KMS-11 (cell line): Measurements from ENCODE around the gene RNF150.
"Not testable (repeated sequence)": the region's sequence is repeated elsewhere in the genome, so short reads cannot be mapped to it uniquely, and the experiment has no call there.

Experiments
- H2AFZ ChIP-seq: fragments of 200-600 bp; sonication (generic); 2 replicates; pipeline ENCODE4 v1.6.1; 2016; ENCODE audit warnings: antibody characterized with exemption, mixed run types, low read depth
- H3K27ac ChIP-seq: fragments of 200-600 bp; sonication (generic); 2 replicates; pipeline ENCODE4 v1.6.1; 2016; ENCODE audit warnings: mild to moderate bottlenecking, mixed run types
- H3K27me3 ChIP-seq: fragments of 200-600 bp; sonication (generic); 2 replicates; pipeline ENCODE4 v1.6.1; 2017; ENCODE audit warnings: mild to moderate bottlenecking, low read depth, mixed run types, moderate library complexity; ENCODE audit not compliant: insufficient read depth
- H3K36me3 ChIP-seq: fragments of 200-600 bp; sonication (generic); 2 replicates; pipeline ENCODE4 v1.6.1; 2017; ENCODE audit warnings: mild to moderate bottlenecking, mixed run types; ENCODE audit not compliant: insufficient read depth
- H3K4me1 ChIP-seq: fragments of 200-600 bp; sonication (generic); 2 replicates; pipeline ENCODE4 v1.6.1; 2016; ENCODE audit warnings: mild to moderate bottlenecking, low read depth, mixed run types; ENCODE audit not compliant: poor library complexity, severe bottlenecking
- H3K4me2 ChIP-seq: fragments of 200-600 bp; sonication (generic); 2 replicates; pipeline ENCODE4 v1.7.0; 2016; ENCODE audit warnings: mild to moderate bottlenecking, mixed run types
- H3K4me3 ChIP-seq: fragments of 200-600 bp; sonication (generic); IDR thresholded peaks from 2 replicates; pipeline ENCODE4 v1.6.1; 2017; ENCODE audit warnings: low read depth, low read length, mixed read lengths; ENCODE audit not compliant: insufficient read depth
- H3K79me2 ChIP-seq: fragments of 200-600 bp; sonication (generic); 2 replicates; pipeline ENCODE4 v1.6.1; 2016; ENCODE audit warnings: low read depth, mixed run types; ENCODE audit not compliant: insufficient read depth
- H3K9ac ChIP-seq: fragments of 200-600 bp; sonication (generic); 2 replicates; pipeline ENCODE4 v1.6.1; 2016; ENCODE audit warnings: mild to moderate bottlenecking, mixed run types
- H4K20me1 ChIP-seq: fragments of 200-600 bp; sonication (generic); 2 replicates; pipeline ENCODE4 v1.6.1; 2016; ENCODE audit warnings: mild to moderate bottlenecking, mixed run types; ENCODE audit not compliant: insufficient read depth
- TF ChIP-seq, protein P1 (sequence below): fragments of 200-600 bp; sonication (generic); conservative IDR thresholded peaks from 2 replicates; pipeline ENCODE4 v1.6.1; 2017; ENCODE audit warnings: low read depth, mild to moderate bottlenecking, antibody characterized with exemption, low read length, moderate library complexity, mixed read lengths

Gene RNF150

GRCh38 chr4:141058591-141059512 is 74.4 kb downstream of the RNF150 start:
- H2AFZ ChIP-seq = no peak overlapping the region
- TF ChIP-seq, protein P1, sequence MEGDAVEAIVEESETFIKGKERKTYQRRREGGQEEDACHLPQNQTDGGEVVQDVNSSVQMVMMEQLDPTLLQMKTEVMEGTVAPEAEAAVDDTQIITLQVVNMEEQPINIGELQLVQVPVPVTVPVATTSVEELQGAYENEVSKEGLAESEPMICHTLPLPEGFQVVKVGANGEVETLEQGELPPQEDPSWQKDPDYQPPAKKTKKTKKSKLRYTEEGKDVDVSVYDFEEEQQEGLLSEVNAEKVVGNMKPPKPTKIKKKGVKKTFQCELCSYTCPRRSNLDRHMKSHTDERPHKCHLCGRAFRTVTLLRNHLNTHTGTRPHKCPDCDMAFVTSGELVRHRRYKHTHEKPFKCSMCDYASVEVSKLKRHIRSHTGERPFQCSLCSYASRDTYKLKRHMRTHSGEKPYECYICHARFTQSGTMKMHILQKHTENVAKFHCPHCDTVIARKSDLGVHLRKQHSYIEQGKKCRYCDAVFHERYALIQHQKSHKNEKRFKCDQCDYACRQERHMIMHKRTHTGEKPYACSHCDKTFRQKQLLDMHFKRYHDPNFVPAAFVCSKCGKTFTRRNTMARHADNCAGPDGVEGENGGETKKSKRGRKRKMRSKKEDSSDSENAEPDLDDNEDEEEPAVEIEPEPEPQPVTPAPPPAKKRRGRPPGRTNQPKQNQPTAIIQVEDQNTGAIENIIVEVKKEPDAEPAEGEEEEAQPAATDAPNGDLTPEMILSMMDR = no peak
- no peaks in the 10 kb centered on the region for H4K20me1 ChIP-seq
- no peaks in the 10 kb centered on the region for H3K4me1 ChIP-seq
- H3K4me3 ChIP-seq = no peak overlapping the region
- H3K27ac ChIP-seq = no peak overlapping the region
- no peaks in the 10 kb centered on the region for H3K27me3 ChIP-seq
- no peaks in the 10 kb centered on the region for H3K79me2 ChIP-seq
- no peaks in the 10 kb centered on the region for H3K36me3 ChIP-seq
- no peak overlapping the region for H3K9ac ChIP-seq
- H3K4me2 ChIP-seq = no peak overlapping the region

- Histone ChIP-seq H2AFZ (no peak overlapping the region), H3K9ac (no peak overlapping the region)
- TF ChIP-seq, protein P1 = no peak
These were observed 75.7 kb downstream of the RNF150 start for GRCh38 chr4:141057582-141057981.

DNA sequence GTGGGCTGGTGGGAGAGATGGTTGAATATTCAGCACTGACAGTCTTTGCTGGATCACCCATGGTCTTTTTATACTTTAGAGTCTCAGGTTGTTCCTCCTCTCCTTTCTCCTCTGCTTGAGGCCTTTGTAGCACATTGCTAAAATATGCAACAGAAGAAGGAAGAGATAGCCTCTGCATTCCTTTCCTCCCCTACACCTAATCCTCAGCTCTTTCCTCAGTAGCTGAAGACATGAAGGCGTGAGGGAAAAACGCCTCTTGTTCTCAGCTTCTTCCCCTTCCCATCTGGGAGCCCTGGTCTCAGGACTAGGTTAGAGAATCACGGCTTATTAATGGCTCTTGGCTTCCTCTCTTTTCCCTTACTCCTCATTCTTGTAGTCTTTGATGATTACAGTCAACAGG is 76.8 kb downstream of the RNF150 start:
- H3K36me3 ChIP-seq = no peaks in the 10 kb centered on the region
- H3K79me2 ChIP-seq = no peaks in the 10 kb centered on the region
- H3K4me3 ChIP-seq = no peak overlapping the region
- H3K27ac ChIP-seq = no peak overlapping the region
- H3K4me1 ChIP-seq = no peaks in the 10 kb centered on the region
- no peak overlapping the region for H2AFZ ChIP-seq
- TF ChIP-seq, protein P1 = no peak
- no peak overlapping the region for H3K9ac ChIP-seq
- H3K4me2 ChIP-seq = no peak overlapping the region
- H3K27me3 ChIP-seq = no peaks in the 10 kb centered on the region
- H4K20me1 ChIP-seq = no peaks in the 10 kb centered on the region

More at GRCh38 chr4:141057582-141057981, 75.7 kb downstream of the RNF150 start:
- H3K4me1 ChIP-seq = no peaks in the 10 kb centered on the region
- H3K27me3 ChIP-seq = no peaks in the 10 kb centered on the region
- no peak overlapping the region for H3K27ac ChIP-seq
- no peaks in the 10 kb centered on the region for H4K20me1 ChIP-seq
- H3K79me2 ChIP-seq = no peaks in the 10 kb centered on the region
- H3K4me2 ChIP-seq = no peak overlapping the region
- H3K4me3 ChIP-seq = no peak overlapping the region
- H3K36me3 ChIP-seq = no peaks in the 10 kb centered on the region

DNA sequence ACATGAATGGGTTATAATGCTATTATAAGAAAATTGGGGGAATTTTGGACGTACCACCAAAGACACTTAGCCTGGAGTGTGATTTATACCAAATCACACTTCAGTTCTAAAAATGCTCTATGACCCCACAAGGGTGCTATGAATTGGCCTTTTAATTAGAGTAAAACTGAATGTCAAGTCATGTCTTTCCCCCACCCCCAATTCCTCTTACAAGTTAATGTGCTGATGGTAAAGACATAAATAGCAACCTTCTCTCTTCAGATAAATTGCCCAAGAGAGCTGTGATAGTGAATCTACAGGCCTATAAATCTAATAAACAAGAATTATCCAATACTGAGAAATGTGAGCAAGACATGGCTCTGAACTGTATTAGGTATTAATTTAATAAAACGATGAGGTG is 78.8 kb downstream of the RNF150 start:
- no peaks in the 10 kb centered on the region for H3K27me3 ChIP-seq
- no peak overlapping the region for H3K4me2 ChIP-seq
- H3K79me2 ChIP-seq = no peaks in the 10 kb centered on the region
- H3K9ac ChIP-seq = no peak overlapping the region
- no peak overlapping the region for H3K27ac ChIP-seq
- TF ChIP-seq, protein P1 = no peak
- no peaks in the 10 kb centered on the region for H4K20me1 ChIP-seq
- no peaks in the 10 kb centered on the region for H3K4me1 ChIP-seq
- no peak overlapping the region for H2AFZ ChIP-seq
- no peak overlapping the region for H3K4me3 ChIP-seq
- no peaks in the 10 kb centered on the region for H3K36me3 ChIP-seq

DNA sequence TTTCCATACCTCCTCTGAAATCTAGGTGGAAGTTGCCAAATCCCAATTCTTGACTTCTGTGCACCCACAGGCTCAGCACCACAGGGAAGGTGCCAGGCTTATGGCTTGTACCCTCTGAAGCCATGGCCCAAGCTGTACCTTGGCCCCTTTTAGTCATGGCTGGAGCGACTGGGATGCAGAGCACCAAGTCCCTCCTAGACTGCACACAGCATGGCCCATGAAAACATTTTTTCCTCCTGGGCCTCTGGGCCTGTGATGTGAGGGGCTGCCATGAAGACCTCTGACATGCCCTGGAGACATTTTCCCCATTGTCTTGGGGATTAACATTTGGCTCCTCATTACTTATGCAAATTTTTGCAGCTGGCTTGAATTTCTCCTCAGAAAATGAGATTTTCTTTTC is 82.3 kb downstream of the RNF150 start:
- H3K4me2 ChIP-seq, H3K27me3 ChIP-seq, H4K20me1 ChIP-seq, H3K4me3 ChIP-seq, H3K36me3 ChIP-seq, H3K27ac ChIP-seq, H3K4me1 ChIP-seq, H3K79me2 ChIP-seq, H3K9ac ChIP-seq, H2AFZ ChIP-seq: not testable (repeated sequence)
